Measurements from ENCODE around the gene MPHOSPH9. TPM values are rescaled to one million over a fixed set of nuclear protein-coding genes. Genes with fewer than 3 reads are reported as not detected.
A peak's percentile ranks its signal among the peaks of the same experiment; 100 is the strongest.

Gene MPHOSPH9
- total and polyA plus RNA-seq, 4 donors, result 20.5 to 79.2 (median 43.9) TPM

- Histone ChIP-seq H3K9me3 (ENCODE audit: control insufficient read depth, insufficient read depth, low read length) (no peaks in the 10 kb centered on the region), H3K36me3 (ENCODE audit: control insufficient read depth, insufficient read depth, low read length) (peaks cover 41% of the 10 kb centered on the region), H3K27ac (ENCODE audit: low read depth, low read length) (no peak overlapping the region), H3K4me3 (ENCODE audit: low read depth, low read length) (no peak overlapping the region), H3K4me1 (ENCODE audit: control insufficient read depth, insufficient read depth, low read length) (no peaks in the 10 kb centered on the region), H3K27me3 (ENCODE audit: control insufficient read depth, insufficient read depth, low read length) (no peaks in the 10 kb centered on the region)
- no peak for DNase-seq (ENCODE audit: low read depth in 4 of 6, low spot score in 6 of 6)
- 100% methylated on average over 2 of the region's 4 CpGs for WGBS (ENCODE audit: insufficient coverage)
These were observed 52.8 kb downstream of the MPHOSPH9 start for GRCh38 chr12:123180171-123180570.

GRCh38 chr12:123171967-123172366 lies 61.0 kb downstream of the MPHOSPH9 start:
- Histone ChIP-seq H3K4me3 (ENCODE audit: low read depth, low read length) (no peak overlapping the region), H3K27me3 (ENCODE audit: control insufficient read depth, insufficient read depth, low read length) (no peaks in the 10 kb centered on the region), H3K27ac (ENCODE audit: low read depth, low read length) (no peak overlapping the region), H3K4me1 (ENCODE audit: control insufficient read depth, insufficient read depth, low read length) (no peaks in the 10 kb centered on the region), H3K36me3 (ENCODE audit: control insufficient read depth, insufficient read depth, low read length) (peaks cover 15% of the 10 kb centered on the region), H3K9me3 (ENCODE audit: control insufficient read depth, insufficient read depth, low read length) (no peaks in the 10 kb centered on the region)
- DNase-seq (ENCODE audit: low read depth in 4 of 6, low spot score in 6 of 6), result no peak
- 100% methylated on average over 1 of the region's 5 CpGs for WGBS (ENCODE audit: insufficient coverage)

GRCh38 chr12:123167329-123167728 lies 65.6 kb downstream of the MPHOSPH9 start:
- H3K4me3 ChIP-seq (ENCODE audit: low read depth, low read length), result no peak overlapping the region
- no peaks in the 10 kb centered on the region for H3K9me3 ChIP-seq (ENCODE audit: control insufficient read depth, insufficient read depth, low read length)
- H3K4me1 ChIP-seq (ENCODE audit: control insufficient read depth, insufficient read depth, low read length), result no peaks in the 10 kb centered on the region
- WGBS (ENCODE audit: insufficient coverage), result no CpG with 5 or more reads among the region's 2 CpGs
- H3K27ac ChIP-seq (ENCODE audit: low read depth, low read length), result no peak overlapping the region
- H3K27me3 ChIP-seq (ENCODE audit: control insufficient read depth, insufficient read depth, low read length), result no peaks in the 10 kb centered on the region
- H3K36me3 ChIP-seq (ENCODE audit: control insufficient read depth, insufficient read depth, low read length), result peaks cover 18% of the 10 kb centered on the region
- no peak for DNase-seq (ENCODE audit: low read depth in 4 of 6, low spot score in 6 of 6)

GRCh38 chr12:123165537-123165936 lies 67.4 kb downstream of the MPHOSPH9 start:
- Histone ChIP-seq H3K4me3 (ENCODE audit: low read depth, low read length) (no peak overlapping the region), H3K9me3 (ENCODE audit: control insufficient read depth, insufficient read depth, low read length) (no peaks in the 10 kb centered on the region), H3K36me3 (ENCODE audit: control insufficient read depth, insufficient read depth, low read length) (peaks cover 18% of the 10 kb centered on the region), H3K27ac (ENCODE audit: low read depth, low read length) (no peak overlapping the region), H3K27me3 (ENCODE audit: control insufficient read depth, insufficient read depth, low read length) (no peaks in the 10 kb centered on the region), H3K4me1 (ENCODE audit: control insufficient read depth, insufficient read depth, low read length) (no peaks in the 10 kb centered on the region)
- DNase-seq (ENCODE audit: low read depth in 4 of 6, low spot score in 6 of 6), result no peak
- WGBS (ENCODE audit: insufficient coverage), result no CpG with 5 or more reads among the region's 4 CpGs

GRCh38 chr12:123164710-123165261 lies 68.2 kb downstream of the MPHOSPH9 start:
- H3K9me3 ChIP-seq (ENCODE audit: control insufficient read depth, insufficient read depth, low read length), result no peaks in the 10 kb centered on the region
- H3K27me3 ChIP-seq (ENCODE audit: control insufficient read depth, insufficient read depth, low read length), result no peaks in the 10 kb centered on the region
- H3K4me1 ChIP-seq (ENCODE audit: control insufficient read depth, insufficient read depth, low read length), result no peaks in the 10 kb centered on the region
- H3K4me3 ChIP-seq (ENCODE audit: low read depth, low read length), result no peak overlapping the region
- no peak for DNase-seq (ENCODE audit: low read depth in 4 of 6, low spot score in 6 of 6)
- H3K27ac ChIP-seq (ENCODE audit: low read depth, low read length), result no peak overlapping the region
- WGBS (ENCODE audit: insufficient coverage), result 100% methylated on average over 5 of the region's 9 CpGs
- H3K36me3 ChIP-seq (ENCODE audit: control insufficient read depth, insufficient read depth, low read length), result peaks cover 23% of the 10 kb centered on the region

GRCh38 chr12:123164222-123164621 lies 68.7 kb downstream of the MPHOSPH9 start:
- no CpG with 5 or more reads among the region's 3 CpGs for WGBS (ENCODE audit: insufficient coverage)
- Histone ChIP-seq H3K4me1 (ENCODE audit: control insufficient read depth, insufficient read depth, low read length) (no peaks in the 10 kb centered on the region), H3K27ac (ENCODE audit: low read depth, low read length) (no peak overlapping the region), H3K4me3 (ENCODE audit: low read depth, low read length) (no peak overlapping the region), H3K9me3 (ENCODE audit: control insufficient read depth, insufficient read depth, low read length) (no peaks in the 10 kb centered on the region), H3K27me3 (ENCODE audit: control insufficient read depth, insufficient read depth, low read length) (no peaks in the 10 kb centered on the region), H3K36me3 (ENCODE audit: control insufficient read depth, insufficient read depth, low read length) (peaks cover 25% of the 10 kb centered on the region)
- no peak for DNase-seq (ENCODE audit: low read depth in 4 of 6, low spot score in 6 of 6)

GRCh38 chr12:123163227-123163626 lies 69.7 kb downstream of the MPHOSPH9 start:
- Histone ChIP-seq H3K9me3 (ENCODE audit: control insufficient read depth, insufficient read depth, low read length) (no peaks in the 10 kb centered on the region), H3K4me3 (ENCODE audit: low read depth, low read length) (no peak overlapping the region), H3K4me1 (ENCODE audit: control insufficient read depth, insufficient read depth, low read length) (no peaks in the 10 kb centered on the region), H3K27ac (ENCODE audit: low read depth, low read length) (no peak overlapping the region), H3K27me3 (ENCODE audit: control insufficient read depth, insufficient read depth, low read length) (no peaks in the 10 kb centered on the region), H3K36me3 (ENCODE audit: control insufficient read depth, insufficient read depth, low read length) (peaks cover 32% of the 10 kb centered on the region)
- no CpG with 5 or more reads among the region's 3 CpGs for WGBS (ENCODE audit: insufficient coverage)
- no peak for DNase-seq (ENCODE audit: low read depth in 4 of 6, low spot score in 6 of 6)

GRCh38 chr12:123160801-123161487 lies 72.0 kb downstream of the MPHOSPH9 start:
- peak in 1 of 6 donors; percentile 19 for DNase-seq (ENCODE audit: low read depth in 4 of 6, low spot score in 6 of 6)
- H3K4me3 ChIP-seq (ENCODE audit: low read depth, low read length), result no peak overlapping the region
- no peak overlapping the region for H3K27ac ChIP-seq (ENCODE audit: low read depth, low read length)
- 75% methylated on average over 4 of the region's 11 CpGs for WGBS (ENCODE audit: insufficient coverage)
- H3K4me1 ChIP-seq (ENCODE audit: control insufficient read depth, insufficient read depth, low read length), result no peaks in the 10 kb centered on the region
- peaks cover 26% of the 10 kb centered on the region for H3K36me3 ChIP-seq (ENCODE audit: control insufficient read depth, insufficient read depth, low read length)
- no peaks in the 10 kb centered on the region for H3K27me3 ChIP-seq (ENCODE audit: control insufficient read depth, insufficient read depth, low read length)
- no peaks in the 10 kb centered on the region for H3K9me3 ChIP-seq (ENCODE audit: control insufficient read depth, insufficient read depth, low read length)

GRCh38 chr12:123153906-123154305 lies 79.0 kb downstream of the MPHOSPH9 start:
- 100% methylated on average over 1 of the region's 2 CpGs for WGBS (ENCODE audit: insufficient coverage)
- H3K27ac ChIP-seq (ENCODE audit: low read depth, low read length), result no peak overlapping the region
- no peak for DNase-seq (ENCODE audit: low read depth in 4 of 6, low spot score in 6 of 6)

GRCh38 chr12:123152833-123153232 lies 80.1 kb downstream of the MPHOSPH9 start:
- H3K9me3 ChIP-seq (ENCODE audit: control insufficient read depth, insufficient read depth, low read length), result no peaks in the 10 kb centered on the region
- no peak overlapping the region for H3K27ac ChIP-seq (ENCODE audit: low read depth, low read length)
- no CpG with 5 or more reads among the region's 3 CpGs for WGBS (ENCODE audit: insufficient coverage)
- H3K4me1 ChIP-seq (ENCODE audit: control insufficient read depth, insufficient read depth, low read length), result peaks cover 27% of the 10 kb centered on the region
- no peak for DNase-seq (ENCODE audit: low read depth in 4 of 6, low spot score in 6 of 6)
- H3K27me3 ChIP-seq (ENCODE audit: control insufficient read depth, insufficient read depth, low read length), result no peaks in the 10 kb centered on the region
- H3K36me3 ChIP-seq (ENCODE audit: control insufficient read depth, insufficient read depth, low read length), result peaks cover 12% of the 10 kb centered on the region
- no peak overlapping the region for H3K4me3 ChIP-seq (ENCODE audit: low read depth, low read length)

More at GRCh38 chr12:123153906-123154305, 79.0 kb downstream of the MPHOSPH9 start:
- Histone ChIP-seq H3K36me3 (ENCODE audit: control insufficient read depth, insufficient read depth, low read length) (peaks cover 19% of the 10 kb centered on the region), H3K4me3 (ENCODE audit: low read depth, low read length) (no peak overlapping the region), H3K27me3 (ENCODE audit: control insufficient read depth, insufficient read depth, low read length) (no peaks in the 10 kb centered on the region), H3K4me1 (ENCODE audit: control insufficient read depth, insufficient read depth, low read length) (peaks cover 24% of the 10 kb centered on the region), H3K9me3 (ENCODE audit: control insufficient read depth, insufficient read depth, low read length) (no peaks in the 10 kb centered on the region)

All from spinal cord (tissue), 10 donors.